BLaER1 (cell line): ENCODE data around the gene FHL1.
"Not testable (repeated sequence)": the region's sequence is repeated elsewhere in the genome, so short reads cannot be mapped to it uniquely, and the experiment has no call there.

Experiments
- H3K27ac ChIP-seq: shearing (Covaris generic); formaldehyde crosslinking; 2 replicates; pipeline ENCODE4 v1.8.1; 2022
- H3K27me3 ChIP-seq: shearing (Covaris generic); formaldehyde crosslinking; 2 replicates; pipeline ENCODE4 v1.8.1; 2022
- H3K36me3 ChIP-seq: shearing (Covaris generic); formaldehyde crosslinking; 2 replicates; pipeline ENCODE4 v1.8.1; 2022
- H3K4me1 ChIP-seq: shearing (Covaris generic); formaldehyde crosslinking; 2 replicates; pipeline ENCODE4 v1.8.1; 2022
- H3K4me2 ChIP-seq: shearing (Covaris generic); formaldehyde crosslinking; 2 replicates; pipeline ENCODE4 v1.8.1; 2022
- H3K4me3 ChIP-seq: shearing (Covaris generic); formaldehyde crosslinking; 2 replicates; pipeline ENCODE4 v1.8.1; 2022
- H3K9ac ChIP-seq: shearing (Covaris generic); formaldehyde crosslinking; 2 replicates; pipeline ENCODE4 v1.8.1; 2022
- H3K9me3 ChIP-seq: shearing (Covaris generic); formaldehyde crosslinking; 2 replicates; pipeline ENCODE4 v1.8.1; 2022
- H4K20me1 ChIP-seq: shearing (Covaris generic); formaldehyde crosslinking; 2 replicates; pipeline ENCODE4 v1.8.1; 2022
- Cebpa-rat ChIP-seq: shearing (Covaris generic); IDR thresholded peaks from 2 replicates; pipeline ENCODE4 v1.8.1; 2022

FHL1 gene

GRCh38 chrX:136147315-136147901 lies at the start of gene FHL1:
TSS of gene FHL1 (plus strand) at chrX:136147533.
- H3K4me1 ChIP-seq = peaks cover 17% of the 10 kb centered on the region
- peak within 1 kb of the TSS; percentile 73 for H3K4me3 ChIP-seq
- peak within 1 kb of the TSS; percentile 68 for H3K4me2 ChIP-seq
- peak within 1 kb of the TSS; percentile 76 for H3K9ac ChIP-seq
- peaks cover 28% of the 10 kb centered on the region; the same call in 1 of the 2 replicates for H4K20me1 ChIP-seq
- H3K27me3 ChIP-seq = peaks cover 56% of the 10 kb centered on the region
- no peaks in the 10 kb centered on the region; the same call in 1 of the 2 replicates for H3K9me3 ChIP-seq
- peak within 1 kb of the TSS; percentile 68 for H3K27ac ChIP-seq
- no peak for TF ChIP-seq Cebpa-rat
- H3K36me3 ChIP-seq = no peaks in the 10 kb centered on the region

GRCh38 chrX:136097871-136098805 lies 49.2 kb upstream of the FHL1 start:
- Histone ChIP-seq H3K9me3 (no peaks in the 10 kb centered on the region), H3K27ac (no peak overlapping the region), H4K20me1 (no peaks in the 10 kb centered on the region), H3K27me3 (peaks cover 58% of the 10 kb centered on the region), H3K4me1 (no peaks in the 10 kb centered on the region), H3K9ac (no peak overlapping the region), H3K36me3 (no peaks in the 10 kb centered on the region), H3K4me3 (no peak overlapping the region), H3K4me2 (no peak overlapping the region)
- no peak for TF ChIP-seq Cebpa-rat

- H3K4me1 ChIP-seq = no peaks in the 10 kb centered on the region
- peaks cover 11% of the 10 kb centered on the region for H3K9me3 ChIP-seq
- no peak overlapping the region for H3K9ac ChIP-seq
- H3K27ac ChIP-seq = no peak overlapping the region
- H3K4me3 ChIP-seq = no peak overlapping the region
- no peak for TF ChIP-seq Cebpa-rat
- H3K27me3 ChIP-seq = peaks cover 64% of the 10 kb centered on the region
- 0 out of 2 replicates have a peak, but pooled peaks cover 4% of the 10 kb centered on the region for H4K20me1 ChIP-seq
- no peaks in the 10 kb centered on the region for H3K36me3 ChIP-seq
- H3K4me2 ChIP-seq = no peak overlapping the region
Observed at GRCh38 chrX:136104936-136105335, 42.4 kb upstream of the FHL1 start.

- H3K36me3 ChIP-seq = no peaks in the 10 kb centered on the region
- H4K20me1 ChIP-seq = 0 out of 2 replicates have a peak, but pooled peaks cover 4% of the 10 kb centered on the region
- H3K9me3 ChIP-seq = peaks cover 17% of the 10 kb centered on the region
- peaks cover 54% of the 10 kb centered on the region for H3K27me3 ChIP-seq
- no peaks in the 10 kb centered on the region for H3K4me1 ChIP-seq
- no peak for TF ChIP-seq Cebpa-rat
- H3K4me2 ChIP-seq = no peak overlapping the region
- H3K4me3 ChIP-seq = no peak overlapping the region
- no peak overlapping the region for H3K9ac ChIP-seq
- no peak overlapping the region for H3K27ac ChIP-seq
Observed at GRCh38 chrX:136106920-136107528, 40.3 kb upstream of the FHL1 start.

- Histone ChIP-seq H3K9me3 (peaks cover 21% of the 10 kb centered on the region), H3K27me3 (peaks cover 58% of the 10 kb centered on the region)
- H3K27ac ChIP-seq, H3K36me3 ChIP-seq, H3K4me3 ChIP-seq, H3K4me2 ChIP-seq, H4K20me1 ChIP-seq, H3K4me1 ChIP-seq, H3K9ac ChIP-seq: not testable (repeated sequence)
Observed at GRCh38 chrX:136108905-136109304, 38.4 kb upstream of the FHL1 start.

- H3K36me3 ChIP-seq = no peaks in the 10 kb centered on the region
- H3K4me1 ChIP-seq = peaks cover 27% of the 10 kb centered on the region
- no peak overlapping the region for H3K9ac ChIP-seq
- H3K9me3 ChIP-seq = peaks cover 21% of the 10 kb centered on the region
- no peak overlapping the region for H3K4me2 ChIP-seq
- no peak overlapping the region for H3K4me3 ChIP-seq
- peaks cover 55% of the 10 kb centered on the region for H3K27me3 ChIP-seq
- TF ChIP-seq Cebpa-rat = no peak
- no peak overlapping the region for H3K27ac ChIP-seq
- no peaks in the 10 kb centered on the region for H4K20me1 ChIP-seq
Observed at GRCh38 chrX:136112286-136112685, 35.0 kb upstream of the FHL1 start.

GRCh38 chrX:136112778-136113177 lies 34.6 kb upstream of the FHL1 start:
- H3K4me3 ChIP-seq = no peak overlapping the region
- no peaks in the 10 kb centered on the region for H3K36me3 ChIP-seq
- no peak overlapping the region for H3K27ac ChIP-seq
- H4K20me1 ChIP-seq = no peaks in the 10 kb centered on the region
- peaks cover 21% of the 10 kb centered on the region for H3K9me3 ChIP-seq
- H3K4me1 ChIP-seq = peaks cover 27% of the 10 kb centered on the region
- no peak overlapping the region for H3K9ac ChIP-seq
- H3K27me3 ChIP-seq = peaks cover 52% of the 10 kb centered on the region
- no peak for TF ChIP-seq Cebpa-rat
- H3K4me2 ChIP-seq = no peak overlapping the region

GRCh38 chrX:136115126-136115903 lies 32.0 kb upstream of the FHL1 start:
- Histone ChIP-seq H3K36me3 (no peaks in the 10 kb centered on the region), H3K27ac (peak overlapping the region; percentile 47), H3K4me1 (peaks cover 27% of the 10 kb centered on the region), H3K9me3 (peaks cover 18% of the 10 kb centered on the region), H3K9ac (peak overlapping the region; percentile 34; the same call in 1 of the 2 replicates), H4K20me1 (no peaks in the 10 kb centered on the region), H3K4me2 (peak overlapping the region; percentile 56), H3K4me3 (no peak overlapping the region), H3K27me3 (peaks cover 70% of the 10 kb centered on the region)
- TF ChIP-seq Cebpa-rat = no peak

GRCh38 chrX:136115904-136116297 lies 31.4 kb upstream of the FHL1 start:
- Histone ChIP-seq H3K9ac (peak overlapping the region; percentile 34; the same call in 1 of the 2 replicates), H3K27me3 (peaks cover 70% of the 10 kb centered on the region), H3K9me3 (peaks cover 17% of the 10 kb centered on the region), H3K4me3 (no peak overlapping the region), H3K36me3 (no peaks in the 10 kb centered on the region), H3K27ac (peak overlapping the region; percentile 47; the same call in 1 of the 2 replicates), H3K4me1 (peaks cover 27% of the 10 kb centered on the region), H4K20me1 (no peaks in the 10 kb centered on the region), H3K4me2 (peak overlapping the region; percentile 56)
- TF ChIP-seq Cebpa-rat = no peak
